Sigmoid colon (tissue), 7 donors: Measurements from ENCODE around the gene FBP1. TPM values are rescaled to one million over a fixed set of nuclear protein-coding genes. Genes with fewer than 3 reads are reported as not detected.

Experiments
- DNase-seq: peaks from one replicate; pipeline ENCODE4 v3.0.0-alpha.2; 2019
- H3K27ac ChIP-seq, 4 donors: fragments of 200-600 bp; sonication (generic); one replicate each; pipeline ENCODE4 v1.5.1; 2016 to 2019; ENCODE audit warnings: mild to moderate bottlenecking in 1 of 4
- H3K27me3 ChIP-seq, 3 donors: fragments of 200-600 bp; sonication (generic); one replicate each; pipeline ENCODE4 v1.5.1; 2019; ENCODE audit warnings: mild to moderate bottlenecking in 1 of 3
- H3K36me3 ChIP-seq, 4 donors: fragments of 200-600 bp; sonication (generic); one replicate each; pipeline ENCODE4 v1.5.1; 2016 to 2019
- H3K4me1 ChIP-seq, 4 donors: fragments of 200-600 bp; sonication (generic); one replicate each; pipeline ENCODE4 v1.5.1; 2017 to 2019
- H3K4me3 ChIP-seq, 4 donors: fragments of 200-600 bp; sonication (generic); one replicate each; pipeline ENCODE4 v1.5.1; 2017 to 2019; ENCODE audit warnings: mild to moderate bottlenecking in 2 of 4, moderate library complexity in 1 of 4
- H3K9me3 ChIP-seq, 4 donors: fragments of 200-600 bp in 3 of 4; sonication (generic) in 3 of 4; one replicate each; pipeline versions ENCODE4 v1.5.1 to v1.6.1; 2013 to 2019
- EP300 ChIP-seq, 4 donors: sonication (generic); formaldehyde crosslinking; IDR thresholded peaks; one replicate each; pipeline ENCODE4 v1.6.1; 2017; ENCODE audit warnings: antibody characterized with exemption in 4 of 4
- POLR2A ChIP-seq, 2 donors: fragments of 450-650 bp; IDR thresholded peaks; one replicate each; pipeline ENCODE4 v1.6.1; 2016; ENCODE audit warnings: antibody characterized with exemption in 2 of 2, mild to moderate bottlenecking in 2 of 2, moderate library complexity in 2 of 2
- POLR2AphosphoS5 ChIP-seq, 4 donors: sonication (generic); formaldehyde crosslinking; IDR thresholded peaks; one replicate each; pipeline ENCODE4 v1.6.1; 2017; ENCODE audit warnings: antibody characterized with exemption in 4 of 4
- WGBS, 2 donors: extraction: QIAGEN DNeasy Blood & Tissue Kit; methylation state at CpG; one replicate each; pipeline ENCODE4 v1.1.7; 2013; 5-methylcytosine and 5-hydroxymethylcytosine counted together
- intact Hi-C: fragments of 100-400 bp; cut with DNase I; formaldehyde crosslinking; loops from one replicate; pipeline ENCODE4 v1.15.1; 2023
- polyA plus RNA-seq, 3 donors: library from polyadenylated mRNA; stranded (reverse); fragments of 200-250 nt; gene quantifications; one replicate each; pipeline ENCODE4 v1.2.3, GENCODE V29; 2013
- total RNA-seq, 4 donors: library from RNA; depleted of rRNA; stranded (reverse); fragments of >200 nt; gene quantifications; one replicate each; pipeline ENCODE4 v1.1.0, GENCODE V29; 2016
- TF ChIP-seq, protein P1 (sequence below), 4 experiments: fragments of 450-650 bp in 3 of 4; fragments of 200-600 bp in 1 of 4; IDR thresholded peaks; one replicate each; pipeline ENCODE4 v1.5.1; 2016 to 2019; ENCODE audit warnings: antibody characterized with exemption in 4 of 4, mild to moderate bottlenecking in 3 of 4, moderate library complexity in 2 of 4
- donor health status: healthy with polysubstance abuse.
- donor health status: Bipolar disorder and iron deficiency.
- donor health status: healthy.

The FBP1 gene
- total and polyA plus RNA-seq, 7 donors = 2.2 to 48.8 (median 8.2) TPM

DNA sequence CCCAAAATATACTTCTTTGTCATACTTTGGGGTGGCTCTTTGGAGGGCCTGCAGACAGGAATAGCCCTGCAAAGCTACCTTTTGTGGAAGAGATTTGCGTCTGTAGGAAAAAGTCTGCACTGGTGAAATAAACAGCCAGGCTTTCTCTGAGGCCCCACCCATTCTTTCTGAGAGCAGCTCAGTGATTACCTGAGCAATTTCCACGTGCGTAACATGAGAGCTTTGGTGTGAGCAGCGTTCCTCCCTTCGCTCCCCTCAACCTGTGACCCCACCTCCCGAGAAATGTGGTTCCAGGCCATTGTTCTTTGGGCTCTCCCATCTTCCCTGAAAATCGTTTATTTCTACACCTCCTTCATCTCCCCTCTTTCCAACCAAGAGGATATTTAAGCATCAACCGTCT is 23.8 kb upstream of the FBP1 start:
- no peak for DNase-seq
- Histone ChIP-seq H3K9me3 (no peaks in the 10 kb centered on the region), H3K27me3 (no peaks in the 10 kb centered on the region), H3K27ac (no peak overlapping the region), H3K36me3 (no peaks in the 10 kb centered on the region), H3K4me1 (no peaks in the 10 kb centered on the region), H3K4me3 (no peak overlapping the region)
- no peak for TF ChIP-seq POLR2A (IDR thresholded peaks at IDR 0.05)
- no peak for TF ChIP-seq EP300 (IDR thresholded peaks at IDR 0.05)
- no peak for TF ChIP-seq POLR2AphosphoS5 (IDR thresholded peaks at IDR 0.05)
- TF ChIP-seq, protein P1, sequence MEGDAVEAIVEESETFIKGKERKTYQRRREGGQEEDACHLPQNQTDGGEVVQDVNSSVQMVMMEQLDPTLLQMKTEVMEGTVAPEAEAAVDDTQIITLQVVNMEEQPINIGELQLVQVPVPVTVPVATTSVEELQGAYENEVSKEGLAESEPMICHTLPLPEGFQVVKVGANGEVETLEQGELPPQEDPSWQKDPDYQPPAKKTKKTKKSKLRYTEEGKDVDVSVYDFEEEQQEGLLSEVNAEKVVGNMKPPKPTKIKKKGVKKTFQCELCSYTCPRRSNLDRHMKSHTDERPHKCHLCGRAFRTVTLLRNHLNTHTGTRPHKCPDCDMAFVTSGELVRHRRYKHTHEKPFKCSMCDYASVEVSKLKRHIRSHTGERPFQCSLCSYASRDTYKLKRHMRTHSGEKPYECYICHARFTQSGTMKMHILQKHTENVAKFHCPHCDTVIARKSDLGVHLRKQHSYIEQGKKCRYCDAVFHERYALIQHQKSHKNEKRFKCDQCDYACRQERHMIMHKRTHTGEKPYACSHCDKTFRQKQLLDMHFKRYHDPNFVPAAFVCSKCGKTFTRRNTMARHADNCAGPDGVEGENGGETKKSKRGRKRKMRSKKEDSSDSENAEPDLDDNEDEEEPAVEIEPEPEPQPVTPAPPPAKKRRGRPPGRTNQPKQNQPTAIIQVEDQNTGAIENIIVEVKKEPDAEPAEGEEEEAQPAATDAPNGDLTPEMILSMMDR (IDR thresholded peaks at IDR 0.05) = no peak
- WGBS, 2 donors = 28 to 72% methylated on average over 8 of the region's 8 CpGs
- intact Hi-C loops = no loop called here

DNA sequence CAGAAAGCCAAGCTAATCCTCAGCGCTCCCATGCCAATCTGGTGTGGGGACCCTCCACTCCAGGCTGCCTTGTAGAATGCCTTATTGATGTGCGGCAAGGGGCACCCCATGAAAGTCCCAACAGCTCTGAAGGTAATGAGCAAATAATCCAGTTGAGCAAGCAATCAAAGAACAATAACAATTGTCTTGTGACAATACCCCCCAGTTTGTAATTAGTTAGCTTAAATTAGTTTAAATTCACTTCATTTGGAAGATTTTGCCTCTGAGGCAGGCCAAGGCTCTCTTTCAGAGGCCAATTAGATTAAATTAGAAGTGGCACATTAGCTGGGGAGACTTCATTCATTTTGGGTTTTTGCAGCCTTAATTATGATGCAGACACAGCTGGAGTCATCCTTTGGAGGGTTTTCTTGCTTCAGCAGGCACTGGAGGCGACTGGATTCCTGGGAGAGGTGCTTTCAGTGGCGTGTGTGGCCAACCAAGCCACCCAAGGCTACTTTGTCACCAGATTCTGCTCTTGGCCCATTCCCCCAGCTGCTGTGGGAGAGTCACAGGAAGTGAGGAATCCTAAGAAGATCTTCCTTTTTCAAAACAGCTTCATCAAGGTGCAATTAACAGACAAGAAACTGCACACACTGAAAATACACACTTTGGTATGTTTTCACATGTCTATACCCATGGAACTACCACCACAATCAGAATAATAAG is 17.9 kb upstream of the FBP1 start:
- no peaks in the 10 kb centered on the region for H3K4me1 ChIP-seq
- TF ChIP-seq POLR2A (IDR thresholded peaks at IDR 0.05) (no peak), EP300 (IDR thresholded peaks at IDR 0.05) (no peak), POLR2AphosphoS5 (IDR thresholded peaks at IDR 0.05) (no peak)
- H3K9me3 ChIP-seq = no peaks in the 10 kb centered on the region
- no peak overlapping the region for H3K27ac ChIP-seq
- 88 to 92% methylated on average over 4 of the region's 4 CpGs for whole genome bisulfite sequencing, 2 donors
- no peak for DNase-seq
- H3K4me3 ChIP-seq = no peak overlapping the region
- intact Hi-C loops = no loop called here
- no peaks in the 10 kb centered on the region for H3K27me3 ChIP-seq
- H3K36me3 ChIP-seq = no peaks in the 10 kb centered on the region

DNA sequence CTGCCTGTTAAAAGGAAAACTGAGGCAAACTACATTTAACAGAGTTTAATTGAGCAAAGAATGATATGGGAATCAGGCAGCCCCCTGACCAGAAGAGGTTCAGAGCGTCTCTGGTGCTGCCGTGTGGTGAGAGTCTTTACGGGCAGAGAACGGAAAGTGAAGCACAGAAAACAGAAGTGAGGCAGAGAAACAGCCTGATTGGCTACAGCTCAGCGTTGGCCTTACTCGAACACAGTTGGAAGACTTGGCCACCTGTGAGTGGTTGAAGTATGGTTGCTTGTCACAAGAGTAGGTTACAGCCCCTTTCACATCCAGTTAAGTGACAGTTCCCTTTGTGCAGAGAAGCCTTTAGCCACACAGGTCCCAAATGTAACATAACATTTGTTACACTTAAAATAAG is 16.9 kb upstream of the FBP1 start:
- 24 to 75% methylated on average over 6 of the region's 6 CpGs for WGBS, 2 donors
- peak overlapping the region in 2 of 4 donors; percentile 13 to 34 for H3K4me3 ChIP-seq
- intact Hi-C loops = no loop called here

DNA sequence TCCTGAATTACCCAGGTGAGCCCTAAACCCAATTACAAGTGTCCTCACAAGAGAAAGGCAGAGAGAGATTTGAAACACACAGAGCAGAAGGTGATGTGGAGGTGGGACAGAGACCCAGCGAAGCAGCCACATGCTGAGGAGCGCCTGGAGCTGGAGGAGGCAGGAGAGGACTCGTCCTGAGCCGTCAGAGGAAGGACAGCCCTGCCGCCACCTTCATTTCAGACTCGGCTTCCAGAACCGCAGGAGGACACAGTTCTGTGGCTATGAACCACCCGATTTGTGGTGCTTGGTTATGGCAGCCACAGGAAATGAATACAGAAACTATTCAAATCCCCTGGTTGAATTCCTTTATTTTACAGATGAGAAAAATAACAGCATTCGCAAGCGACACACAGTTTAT is 16.4 kb upstream of the FBP1 start:
- no peaks in the 10 kb centered on the region for H3K27me3 ChIP-seq
- no peak for DNase-seq
- H3K27ac ChIP-seq = no peak overlapping the region
- TF ChIP-seq, protein P1 (IDR thresholded peaks at IDR 0.05) = no peak
- TF ChIP-seq POLR2AphosphoS5 (IDR thresholded peaks at IDR 0.05) = no peak
- TF ChIP-seq EP300 (IDR thresholded peaks at IDR 0.05) = no peak
- TF ChIP-seq POLR2A (IDR thresholded peaks at IDR 0.05) = no peak
- 70 to 82% methylated on average over 10 of the region's 10 CpGs for WGBS, 2 donors
- no peaks in the 10 kb centered on the region for H3K9me3 ChIP-seq
- H3K4me3 ChIP-seq = peak overlapping the region in 2 of 4 donors; percentile 13 to 34
- intact Hi-C loops = no loop called here
- no peaks in the 10 kb centered on the region for H3K4me1 ChIP-seq
- no peaks in the 10 kb centered on the region for H3K36me3 ChIP-seq

More for the DNA sequence above, 16.9 kb upstream of the FBP1 start:
- Histone ChIP-seq H3K9me3 (no peaks in the 10 kb centered on the region), H3K36me3 (no peaks in the 10 kb centered on the region), H3K4me1 (no peaks in the 10 kb centered on the region), H3K27ac (no peak overlapping the region), H3K27me3 (no peaks in the 10 kb centered on the region)
- TF ChIP-seq, protein P1 (IDR thresholded peaks at IDR 0.05) = no peak
- TF ChIP-seq POLR2AphosphoS5 (IDR thresholded peaks at IDR 0.05) (no peak), EP300 (IDR thresholded peaks at IDR 0.05) (no peak), POLR2A (IDR thresholded peaks at IDR 0.05) (no peak)
- DNase-seq = no peak

DNA sequence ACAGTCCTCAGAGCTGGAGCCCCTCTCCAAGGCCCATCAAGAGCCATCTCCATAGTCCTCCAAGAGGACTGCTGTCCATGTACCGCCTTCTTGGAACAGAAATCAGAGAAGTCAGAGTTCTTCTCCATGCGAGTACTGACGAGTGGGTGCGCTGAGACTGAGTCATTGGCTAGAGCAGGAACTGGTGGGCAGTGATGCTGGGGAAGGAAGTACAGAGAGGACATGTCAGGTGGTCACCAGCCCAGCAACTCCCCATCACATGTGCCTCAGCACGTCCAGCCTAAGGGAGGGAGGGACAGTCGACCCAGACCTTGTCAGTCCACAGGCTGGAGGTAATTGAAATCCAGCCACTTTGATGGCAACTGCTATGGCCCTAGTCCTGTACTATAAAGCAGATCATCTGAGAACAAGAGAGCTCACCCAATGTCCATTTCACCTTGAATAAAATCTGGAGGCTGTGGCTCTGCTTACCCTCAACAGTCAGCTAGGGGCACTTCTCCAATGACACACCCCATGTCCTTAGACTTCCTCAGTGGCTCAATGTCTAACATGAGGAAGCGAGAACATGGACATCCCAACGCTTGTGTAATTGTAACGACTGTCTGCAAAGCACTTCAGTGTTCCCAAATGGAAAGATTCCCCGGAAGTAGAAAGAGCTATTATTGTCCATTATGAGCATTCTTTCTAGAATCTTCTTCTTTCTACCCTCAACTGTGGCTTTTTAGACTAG is 15.0 kb upstream of the FBP1 start:
- no peaks in the 10 kb centered on the region for H3K36me3 ChIP-seq
- no peaks in the 10 kb centered on the region for H3K27me3 ChIP-seq
- TF ChIP-seq EP300 (IDR thresholded peaks at IDR 0.05) (no peak), POLR2AphosphoS5 (IDR thresholded peaks at IDR 0.05) (no peak), POLR2A (IDR thresholded peaks at IDR 0.05) (no peak)
- TF ChIP-seq, protein P1 (IDR thresholded peaks at IDR 0.05) = no peak
- peak; percentile 59 for DNase-seq
- no peaks in the 10 kb centered on the region for H3K4me1 ChIP-seq
- intact Hi-C loops = no loop called here
- H3K27ac ChIP-seq = no peak overlapping the region
- H3K9me3 ChIP-seq = no peaks in the 10 kb centered on the region
- WGBS, 2 donors = 83 to 92% methylated on average over 10 of the region's 10 CpGs
- H3K4me3 ChIP-seq = no peak overlapping the region
